ENCODE results near the gene ARFIP1.

The ARFIP1 gene

DNA sequence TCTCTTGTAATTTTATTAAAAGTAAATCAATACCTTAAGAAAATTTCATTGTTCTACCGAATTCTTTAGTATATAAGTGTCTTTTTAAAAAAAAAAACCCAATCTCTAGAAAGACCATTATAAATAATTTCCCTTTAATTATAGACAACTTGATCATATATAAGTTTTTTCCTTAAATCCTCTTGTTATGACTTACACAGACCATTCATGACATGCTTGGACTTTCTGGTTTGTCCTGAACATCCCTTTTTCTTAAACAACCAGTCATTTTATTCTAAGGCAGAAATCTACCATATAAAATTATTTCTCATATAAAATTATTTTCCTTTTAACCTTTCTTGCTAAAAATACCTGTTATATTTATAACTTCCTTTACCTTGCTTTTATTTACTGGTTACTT lies 141.0 kb downstream of the ARFIP1 start:
- no peak overlapping the region for H3K4me3 ChIP-seq (ENCODE audit: low read depth, low read length)
- peak; percentile 33 for DNase-seq (ENCODE audit: low read depth)
- TF ChIP-seq, protein P1, sequence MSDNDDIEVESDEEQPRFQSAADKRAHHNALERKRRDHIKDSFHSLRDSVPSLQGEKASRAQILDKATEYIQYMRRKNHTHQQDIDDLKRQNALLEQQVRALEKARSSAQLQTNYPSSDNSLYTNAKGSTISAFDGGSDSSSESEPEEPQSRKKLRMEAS (IDR thresholded peaks at IDR 0.05; ENCODE audit: low read depth, low read length) = no peak
- TF ChIP-seq MYC (IDR thresholded peaks at IDR 0.05; ENCODE audit: low read depth, low read length) (no peak), POLR2A (IDR thresholded peaks at IDR 0.05; ENCODE audit: extremely low read depth, insufficient read length) (no peak)

DNA sequence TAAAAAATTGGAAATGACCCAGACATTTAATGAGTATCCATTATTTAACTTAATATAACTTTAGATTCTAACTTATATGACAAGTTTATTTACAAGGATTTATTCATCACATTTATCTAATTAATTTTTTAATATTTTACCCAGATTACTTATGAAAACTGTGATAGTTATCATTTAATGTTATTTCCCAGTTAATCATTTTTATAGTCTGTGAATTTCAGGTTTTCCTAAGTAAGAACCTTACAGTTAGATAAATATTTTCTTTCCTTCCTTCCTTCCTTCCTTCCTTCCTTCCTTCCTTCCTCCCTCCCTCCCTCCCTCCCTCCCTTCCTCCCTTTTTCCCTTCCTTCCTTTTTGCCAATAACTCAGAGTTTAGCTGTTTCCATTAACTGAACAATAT lies 141.5 kb downstream of the ARFIP1 start:
- no peak for DNase-seq (ENCODE audit: low read depth)
- H3K4me3 ChIP-seq (ENCODE audit: low read depth, low read length) = no peak overlapping the region
- TF ChIP-seq MYC (IDR thresholded peaks at IDR 0.05; ENCODE audit: low read depth, low read length) (no peak), POLR2A (IDR thresholded peaks at IDR 0.05; ENCODE audit: extremely low read depth, insufficient read length) (no peak)
- TF ChIP-seq, protein P2, sequence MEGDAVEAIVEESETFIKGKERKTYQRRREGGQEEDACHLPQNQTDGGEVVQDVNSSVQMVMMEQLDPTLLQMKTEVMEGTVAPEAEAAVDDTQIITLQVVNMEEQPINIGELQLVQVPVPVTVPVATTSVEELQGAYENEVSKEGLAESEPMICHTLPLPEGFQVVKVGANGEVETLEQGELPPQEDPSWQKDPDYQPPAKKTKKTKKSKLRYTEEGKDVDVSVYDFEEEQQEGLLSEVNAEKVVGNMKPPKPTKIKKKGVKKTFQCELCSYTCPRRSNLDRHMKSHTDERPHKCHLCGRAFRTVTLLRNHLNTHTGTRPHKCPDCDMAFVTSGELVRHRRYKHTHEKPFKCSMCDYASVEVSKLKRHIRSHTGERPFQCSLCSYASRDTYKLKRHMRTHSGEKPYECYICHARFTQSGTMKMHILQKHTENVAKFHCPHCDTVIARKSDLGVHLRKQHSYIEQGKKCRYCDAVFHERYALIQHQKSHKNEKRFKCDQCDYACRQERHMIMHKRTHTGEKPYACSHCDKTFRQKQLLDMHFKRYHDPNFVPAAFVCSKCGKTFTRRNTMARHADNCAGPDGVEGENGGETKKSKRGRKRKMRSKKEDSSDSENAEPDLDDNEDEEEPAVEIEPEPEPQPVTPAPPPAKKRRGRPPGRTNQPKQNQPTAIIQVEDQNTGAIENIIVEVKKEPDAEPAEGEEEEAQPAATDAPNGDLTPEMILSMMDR (IDR thresholded peaks at IDR 0.05; ENCODE audit: low read depth, low read length) = no peak
- TF ChIP-seq, protein P1 (IDR thresholded peaks at IDR 0.05; ENCODE audit: low read depth, low read length) = no peak

DNA sequence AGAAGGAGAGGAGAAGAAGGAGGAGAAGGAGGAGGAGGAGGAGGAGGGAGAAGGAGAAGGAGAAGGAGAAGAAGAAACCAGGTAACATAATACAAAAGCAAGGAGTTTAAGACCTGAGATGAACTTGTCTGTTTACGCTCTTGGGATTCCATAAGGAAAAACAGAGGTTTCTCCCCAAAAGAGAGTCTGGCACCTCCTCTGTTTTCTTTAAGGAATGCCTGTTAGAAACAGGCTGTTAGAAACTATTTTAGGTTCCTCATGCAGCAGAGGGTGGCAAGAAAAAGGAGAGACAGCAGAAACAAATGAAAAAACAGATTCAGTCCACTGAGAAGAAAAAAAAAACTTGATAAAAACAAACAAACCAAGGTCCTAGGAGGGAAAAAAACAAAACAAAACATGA lies 146.1 kb downstream of the ARFIP1 start:
- DNase-seq (ENCODE audit: low read depth) = no peak
- TF ChIP-seq, protein P2 (IDR thresholded peaks at IDR 0.05; ENCODE audit: low read depth, low read length) = no peak
- TF ChIP-seq, protein P1 (IDR thresholded peaks at IDR 0.05; ENCODE audit: low read depth, low read length) = no peak
- TF ChIP-seq MYC (IDR thresholded peaks at IDR 0.05; ENCODE audit: low read depth, low read length) (no peak), POLR2A (IDR thresholded peaks at IDR 0.05; ENCODE audit: extremely low read depth, insufficient read length) (no peak)

DNA sequence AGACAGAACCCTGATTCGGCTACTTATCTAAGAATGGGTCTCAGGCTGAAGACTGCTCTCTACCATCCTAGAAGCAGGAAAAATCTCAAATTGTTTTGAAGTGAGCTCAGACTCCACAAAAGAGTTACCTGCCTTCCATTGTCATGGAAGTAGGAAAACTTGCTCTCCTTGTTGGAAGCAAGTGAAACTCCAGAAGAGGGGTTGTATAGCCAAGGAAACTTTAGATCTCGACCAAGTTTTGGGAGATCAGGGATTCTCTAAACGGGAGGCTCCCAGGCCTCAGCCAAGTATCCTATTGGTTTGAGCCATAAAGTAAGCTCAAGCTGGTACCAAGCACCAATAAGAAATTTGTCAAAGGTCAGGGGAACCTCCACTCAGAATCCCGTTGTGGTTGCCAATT lies 147.2 kb downstream of the ARFIP1 start:
- TF ChIP-seq MYC (IDR thresholded peaks at IDR 0.05; ENCODE audit: low read depth, low read length) = no peak
- TF ChIP-seq POLR2A (IDR thresholded peaks at IDR 0.05; ENCODE audit: extremely low read depth, insufficient read length) = no peak
- TF ChIP-seq, protein P1 (IDR thresholded peaks at IDR 0.05; ENCODE audit: low read depth, low read length) = no peak
- TF ChIP-seq, protein P2 (IDR thresholded peaks at IDR 0.05; ENCODE audit: low read depth, low read length) = no peak
- H3K4me3 ChIP-seq (ENCODE audit: low read depth, low read length) = no peak overlapping the region
- DNase-seq (ENCODE audit: low read depth) = no peak

More for the DNA sequence above, 146.1 kb downstream of the ARFIP1 start:
- no peak overlapping the region for H3K4me3 ChIP-seq (ENCODE audit: low read depth, low read length)

DNA sequence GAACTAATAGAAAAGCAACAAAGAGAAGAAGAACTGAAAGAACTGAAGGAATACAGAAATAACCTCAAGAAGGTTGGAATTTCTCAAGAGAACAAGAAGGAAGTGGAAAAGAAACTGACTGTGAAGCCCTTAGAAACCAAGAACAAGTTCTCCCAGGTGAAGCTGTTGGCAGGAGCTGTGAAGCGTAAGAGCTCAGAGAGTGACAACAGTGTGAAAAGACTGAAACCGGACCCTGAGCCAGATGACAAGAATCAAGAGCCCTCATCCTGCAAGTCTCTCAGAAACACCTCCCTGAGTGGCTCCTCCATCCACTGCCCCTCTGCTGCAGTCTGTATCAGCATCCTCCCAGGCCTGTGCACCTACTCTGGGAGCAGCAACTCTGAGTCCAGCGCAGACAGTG lies 148.0 kb downstream of the ARFIP1 start:
- TF ChIP-seq, protein P2 (IDR thresholded peaks at IDR 0.05; ENCODE audit: low read depth, low read length) = no peak
- TF ChIP-seq, protein P1 (IDR thresholded peaks at IDR 0.05; ENCODE audit: low read depth, low read length) = no peak
- TF ChIP-seq POLR2A (IDR thresholded peaks at IDR 0.05; ENCODE audit: extremely low read depth, insufficient read length) = no peak
- TF ChIP-seq MYC (IDR thresholded peaks at IDR 0.05; ENCODE audit: low read depth, low read length) = no peak
- H3K4me3 ChIP-seq (ENCODE audit: low read depth, low read length) = no peak overlapping the region
- DNase-seq (ENCODE audit: low read depth) = no peak

DNA sequence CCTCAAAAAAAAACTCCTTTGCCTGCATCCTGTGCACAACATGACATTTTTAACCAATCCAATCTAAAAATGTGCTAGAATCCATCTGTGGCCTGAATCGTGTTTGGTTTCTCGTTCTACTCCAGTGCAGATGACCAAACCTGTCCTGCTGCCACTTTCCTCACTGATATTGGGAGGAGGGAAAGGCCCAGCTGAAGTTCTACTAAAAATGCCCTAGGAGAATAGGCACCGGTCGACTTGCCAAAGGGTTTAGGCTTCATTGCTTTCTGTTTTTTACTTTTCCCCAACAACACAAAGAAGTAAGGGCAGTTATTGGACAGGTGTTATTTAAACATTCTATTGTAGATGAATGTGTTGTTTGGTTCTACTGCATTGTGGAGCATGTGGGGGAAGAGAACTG lies 148.5 kb downstream of the ARFIP1 start:
- H3K4me3 ChIP-seq (ENCODE audit: low read depth, low read length) = no peak overlapping the region
- DNase-seq (ENCODE audit: low read depth) = no peak
- TF ChIP-seq MYC (IDR thresholded peaks at IDR 0.05; ENCODE audit: low read depth, low read length) (no peak), POLR2A (IDR thresholded peaks at IDR 0.05; ENCODE audit: extremely low read depth, insufficient read length) (no peak)
- TF ChIP-seq, protein P2 (IDR thresholded peaks at IDR 0.05; ENCODE audit: low read depth, low read length) = no peak
- TF ChIP-seq, protein P1 (IDR thresholded peaks at IDR 0.05; ENCODE audit: low read depth, low read length) = no peak
